GM10266 (cell line): ENCODE data around the gene RC3H1.

Experiments used
- DNase-seq: peaks from one replicate; pipeline ENCODE4 v3.0.0; 2012; ENCODE audit errors: extremely low spot score
- TF ChIP-seq, protein P1 (sequence below): IDR thresholded peaks from 2 replicates; pipeline ENCODE4 v1.5.1; 2012; ENCODE audit warnings: mild to moderate bottlenecking, low read depth; ENCODE audit not compliant: control insufficient read depth, insufficient read depth; ENCODE audit errors: missing control alignments

Gene RC3H1

DNA sequence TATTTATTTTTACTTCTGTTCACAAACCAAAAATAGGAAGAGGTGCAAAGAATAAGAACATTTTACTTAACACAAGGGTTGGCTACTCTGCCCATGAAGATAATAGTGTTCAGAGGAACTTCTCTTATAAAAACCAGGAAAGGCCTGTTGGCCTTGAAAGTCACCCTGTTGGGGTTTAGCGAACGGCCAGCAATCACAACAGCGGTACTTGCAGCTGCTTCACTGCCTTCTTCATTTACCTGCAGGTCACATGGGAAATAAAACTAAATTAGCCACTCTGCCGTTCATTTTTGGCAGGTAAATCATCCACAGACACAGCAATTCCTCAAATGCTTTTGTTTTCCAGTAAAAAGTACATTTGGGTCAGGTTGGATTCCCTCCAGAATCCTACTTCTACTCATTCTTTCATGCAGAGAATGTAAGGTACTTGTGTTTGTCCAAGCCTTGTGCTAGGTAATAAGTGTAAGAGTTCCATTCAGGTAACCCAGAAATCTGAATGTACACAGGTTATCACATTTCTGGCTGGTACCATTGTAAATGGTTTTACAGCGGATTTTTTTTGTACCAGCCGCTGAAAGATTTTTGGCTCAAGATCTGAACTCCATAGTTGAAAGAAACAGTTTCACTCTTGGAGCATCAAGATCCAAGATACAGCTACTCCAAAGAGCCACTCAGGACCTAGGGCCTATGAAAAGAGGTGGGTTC, 118.2 kb downstream of the RC3H1 start:
- TF ChIP-seq, protein P1, sequence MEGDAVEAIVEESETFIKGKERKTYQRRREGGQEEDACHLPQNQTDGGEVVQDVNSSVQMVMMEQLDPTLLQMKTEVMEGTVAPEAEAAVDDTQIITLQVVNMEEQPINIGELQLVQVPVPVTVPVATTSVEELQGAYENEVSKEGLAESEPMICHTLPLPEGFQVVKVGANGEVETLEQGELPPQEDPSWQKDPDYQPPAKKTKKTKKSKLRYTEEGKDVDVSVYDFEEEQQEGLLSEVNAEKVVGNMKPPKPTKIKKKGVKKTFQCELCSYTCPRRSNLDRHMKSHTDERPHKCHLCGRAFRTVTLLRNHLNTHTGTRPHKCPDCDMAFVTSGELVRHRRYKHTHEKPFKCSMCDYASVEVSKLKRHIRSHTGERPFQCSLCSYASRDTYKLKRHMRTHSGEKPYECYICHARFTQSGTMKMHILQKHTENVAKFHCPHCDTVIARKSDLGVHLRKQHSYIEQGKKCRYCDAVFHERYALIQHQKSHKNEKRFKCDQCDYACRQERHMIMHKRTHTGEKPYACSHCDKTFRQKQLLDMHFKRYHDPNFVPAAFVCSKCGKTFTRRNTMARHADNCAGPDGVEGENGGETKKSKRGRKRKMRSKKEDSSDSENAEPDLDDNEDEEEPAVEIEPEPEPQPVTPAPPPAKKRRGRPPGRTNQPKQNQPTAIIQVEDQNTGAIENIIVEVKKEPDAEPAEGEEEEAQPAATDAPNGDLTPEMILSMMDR = no peak
- no peak for DNase-seq

DNA sequence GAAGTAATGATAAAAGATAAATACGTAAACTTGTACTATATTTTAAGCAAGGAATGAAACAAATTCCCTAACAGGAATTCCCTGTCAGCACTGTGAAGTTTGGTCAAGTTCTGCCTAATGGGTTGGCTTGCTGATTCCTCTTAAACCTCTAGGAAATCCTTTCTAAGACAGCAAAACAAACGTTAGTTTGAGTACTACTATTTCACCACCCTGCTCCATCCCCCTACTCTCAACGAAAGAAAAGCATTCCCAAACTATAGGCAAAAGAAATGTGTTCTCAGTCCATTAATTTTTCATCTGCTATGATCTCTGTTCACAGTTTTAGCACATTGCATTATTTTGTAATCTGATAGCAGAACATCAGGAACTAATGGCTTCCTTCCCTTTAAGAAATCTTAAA, 121.2 kb downstream of the RC3H1 start:
- TF ChIP-seq, protein P1 = no peak
- no peak for DNase-seq

DNA sequence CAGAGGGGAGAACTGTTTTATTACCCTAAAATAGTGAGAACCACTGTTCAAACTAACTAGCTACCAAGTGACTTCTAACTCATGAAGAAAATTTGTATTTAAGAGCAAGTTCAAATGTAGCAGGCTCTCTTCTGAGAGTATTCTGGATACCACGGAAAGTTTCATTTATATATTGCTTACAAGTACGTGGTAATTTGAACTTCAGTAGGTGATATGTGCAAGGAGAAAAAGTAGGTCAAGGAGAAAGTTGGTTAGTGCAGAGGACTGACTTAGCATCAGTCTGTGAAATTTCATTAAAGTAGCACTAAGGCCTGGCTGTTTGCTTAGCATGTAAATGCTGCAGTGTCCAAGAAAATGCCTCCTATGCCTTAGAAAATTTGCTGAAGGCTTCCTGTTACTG, 121.7 kb downstream of the RC3H1 start:
- no peak for DNase-seq
- TF ChIP-seq, protein P1 = no peak

DNA sequence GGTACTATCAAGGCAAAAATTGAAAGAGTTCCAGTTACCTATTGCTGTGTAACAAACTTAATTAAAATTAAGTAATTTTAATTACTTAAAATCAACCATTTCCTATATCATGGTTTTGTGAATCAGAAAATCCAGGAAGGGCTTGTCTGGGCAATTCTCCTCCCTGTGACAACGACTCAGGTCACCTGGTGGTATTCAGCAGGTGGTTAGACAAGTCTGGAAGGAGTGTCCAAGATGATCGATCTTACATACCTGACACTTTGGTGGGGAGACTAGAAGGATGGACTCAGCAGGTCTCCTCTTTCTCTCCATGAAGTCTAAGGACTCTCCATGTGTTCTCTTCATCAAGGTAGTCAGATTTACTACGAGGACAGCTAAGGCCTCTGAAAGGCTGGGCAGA, 128.0 kb downstream of the RC3H1 start:
- TF ChIP-seq, protein P1 = no peak
- DNase-seq = no peak

DNA sequence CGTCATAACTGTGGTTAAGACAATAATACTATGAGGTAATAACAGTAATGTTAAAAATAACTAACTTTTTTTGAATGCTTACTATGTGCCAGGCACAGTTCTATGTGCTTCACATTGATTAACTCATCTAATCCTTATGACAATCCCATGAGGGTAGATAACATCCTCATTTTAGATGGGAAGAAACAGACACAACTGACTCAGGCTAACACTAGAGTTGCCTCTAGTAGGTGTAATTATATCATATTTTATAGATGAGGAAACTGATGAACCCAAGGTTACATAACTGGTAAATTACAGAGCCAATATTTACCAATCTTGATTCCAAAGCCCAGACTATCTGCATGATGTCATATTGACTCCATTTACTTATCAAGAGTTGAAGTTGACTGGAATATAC, 128.5 kb downstream of the RC3H1 start:
- no peak for DNase-seq
- TF ChIP-seq, protein P1 = no peak

DNA sequence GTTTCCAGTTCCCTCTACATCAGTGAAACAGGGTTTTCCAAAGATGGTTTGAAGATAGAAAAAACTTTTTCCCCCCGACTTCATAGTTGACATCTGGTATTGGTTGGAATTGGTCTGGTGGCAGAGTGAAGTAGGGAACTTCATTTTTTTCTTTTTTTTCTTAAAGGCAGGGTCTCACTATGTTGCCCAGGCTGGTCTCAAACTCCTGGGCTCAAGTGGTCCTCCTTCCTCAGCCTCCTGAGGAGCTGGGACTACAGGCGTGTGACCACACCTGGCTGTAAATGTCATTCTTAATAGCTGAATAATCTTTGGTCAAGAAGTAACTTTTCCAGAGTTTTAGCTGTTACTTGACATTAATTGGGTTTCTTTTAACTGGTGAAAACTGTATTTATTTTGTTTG, 132.3 kb downstream of the RC3H1 start:
- DNase-seq = no peak
- TF ChIP-seq, protein P1 = no peak

DNA sequence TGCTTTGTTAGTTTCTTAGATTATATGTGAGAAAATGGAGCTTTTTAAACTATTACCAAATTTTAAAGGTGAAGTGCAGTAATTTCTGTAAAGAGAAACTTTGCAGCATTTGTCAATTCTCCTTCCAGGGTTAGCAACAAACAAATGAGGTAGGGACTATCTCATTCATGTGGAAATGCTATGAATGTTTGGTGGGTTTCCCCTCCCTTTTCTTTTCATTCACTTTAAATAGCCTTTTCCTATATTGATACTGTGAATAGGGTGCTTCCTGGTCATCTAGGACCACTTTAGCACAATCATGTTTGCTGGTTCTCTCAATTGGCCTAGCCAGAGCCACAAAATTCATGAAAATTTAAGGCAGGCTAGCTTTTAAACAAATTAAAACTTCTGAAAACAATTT, 133.4 kb downstream of the RC3H1 start:
- TF ChIP-seq, protein P1 = no peak

More for the DNA sequence above, 133.4 kb downstream of the RC3H1 start:
- no peak for DNase-seq
